HG03060 (cell line): ENCODE data around the gene ACSS1.

Source experiments
- ATAC-seq: cut with Tn5 transposase; IDR thresholded peaks from one replicate; pipeline ENCODE4 v1.9.1; 2021; ENCODE audit warnings: low read depth, moderate number of reproducible peaks; ENCODE audit not compliant: unreplicated experiment

The ACSS1 gene

GRCh38 chr20:25058051-25058846 lies at the start of gene ACSS1:
ACSS1 (minus strand) TSS chr20:25058139; CDS start chr20:25058102, 37 bp downstream.
- peak; percentile 34 for ATAC-seq

- ATAC-seq, result no peak
These were observed 45.6 kb upstream of the ACSS1 start for GRCh38 chr20:25103526-25103925.

GRCh38 chr20:25100914-25101313 lies 43.0 kb upstream of the ACSS1 start:
- no peak for ATAC-seq

- ATAC-seq, result no peak
These were observed 41.7 kb upstream of the ACSS1 start for GRCh38 chr20:25099601-25100140.

- ATAC-seq, result no peak
These were observed 39.6 kb upstream of the ACSS1 start for GRCh38 chr20:25097498-25097897.

- ATAC-seq, result no peak
These were observed 32.8 kb upstream of the ACSS1 start for GRCh38 chr20:25090492-25091429.

GRCh38 chr20:25089662-25090061 lies 31.7 kb upstream of the ACSS1 start:
- ATAC-seq, result no peak

- ATAC-seq, result no peak
These were observed 31.2 kb upstream of the ACSS1 start for GRCh38 chr20:25089096-25089495.

- no peak for ATAC-seq
These were observed 30.3 kb upstream of the ACSS1 start for GRCh38 chr20:25088267-25088666.

GRCh38 chr20:25087186-25087929 lies 29.4 kb upstream of the ACSS1 start:
- no peak for ATAC-seq

- ATAC-seq, result no peak
These were observed 28.0 kb upstream of the ACSS1 start for GRCh38 chr20:25085756-25086495.

- ATAC-seq, result no peak
These were observed 26.8 kb upstream of the ACSS1 start for GRCh38 chr20:25084626-25085187.

GRCh38 chr20:25083773-25084625 lies 26.1 kb upstream of the ACSS1 start:
- ATAC-seq, result no peak

- ATAC-seq, result no peak
These were observed 25.3 kb upstream of the ACSS1 start for GRCh38 chr20:25083141-25083772.

- ATAC-seq, result no peak
These were observed 24.5 kb upstream of the ACSS1 start for GRCh38 chr20:25082498-25082873.

GRCh38 chr20:25081730-25082497 lies 24.0 kb upstream of the ACSS1 start, which contains the start of gene VSX1:
VSX1 (minus strand) TSS chr20:25082141; CDS start chr20:25082096, 45 bp downstream.
- no peak for ATAC-seq

- no peak for ATAC-seq
These were observed 23.3 kb upstream of the ACSS1 start for GRCh38 chr20:25081065-25081729.
